SK-N-SH (cell line): ENCODE measurements around the gene SMYD2. TPM values are rescaled to one million over a fixed set of nuclear protein-coding genes. Genes with fewer than 3 reads are reported as not detected.

Source experiments
- CTCF ChIA-PET: fragments of 300-600, 350-600 bp; formaldehyde crosslinking; extraction: SDS; loops from one replicate; lab custom pipeline; 2021; lab: Yijun Ruan, JAX
- POLR2A ChIA-PET: fragments of 350-600 bp; sonication (Branson Sonifier 250); formaldehyde crosslinking; extraction: SDS; loops from one replicate; lab custom pipeline; 2020; ENCODE audit warnings: antibody characterized with exemption, inconsistent platforms; lab: Yijun Ruan, JAX
- DNase-seq: peaks from one replicate; pipeline ENCODE4 v3.0.0; 2012
- H2AFZ ChIP-seq: fragments of 200-600 bp; sonication (generic); 2 replicates; pipeline ENCODE4 v1.8.1; 2016; ENCODE audit warnings: antibody characterized with exemption, mild to moderate bottlenecking, low read depth
- H3F3A ChIP-seq: fragments of 200-600 bp; sonication (generic); replicated peaks from 2 replicates; pipeline ENCODE3; 2016; ENCODE audit warnings: antibody characterized with exemption, mild to moderate bottlenecking; ENCODE audit not compliant: insufficient read depth
- H3K27ac ChIP-seq, 2 experiments: fragments of 200-500 bp in 1 of 2; fragments of 200-600 bp in 1 of 2; sonication (Bioruptor generic) in 1 of 2; sonication (generic), shearing (Covaris generic) in 1 of 2; 2 replicates each; pipeline versions ENCODE4 v1.5.1 to v1.6.1; 2014 to 2016; ENCODE audit warnings: low read depth in 2 of 2, inconsistent platforms in 1 of 2, low read length in 1 of 2, mild to moderate bottlenecking in 1 of 2, mixed read lengths in 1 of 2
- H3K27me3 ChIP-seq: fragments of 200-600 bp; sonication (generic), shearing (Covaris generic); 2 replicates; pipeline ENCODE4 v1.6.1; 2016; ENCODE audit warnings: mixed run types; ENCODE audit not compliant: insufficient read depth
- H3K36me3 ChIP-seq, 2 experiments: fragments of 200-500 bp in 1 of 2; fragments of 200-600 bp in 1 of 2; sonication (Bioruptor generic) in 1 of 2; sonication (generic) in 1 of 2; replicated peaks in 1 of 2; 2 replicates each; pipeline versions ENCODE3 to v1.5.1; 2014 to 2016; ENCODE audit warnings: low read length in 1 of 2, mild to moderate bottlenecking in 1 of 2; ENCODE audit not compliant: insufficient read depth in 2 of 2, control insufficient read depth in 1 of 2
- H3K4me1 ChIP-seq, 2 experiments: fragments of 200-500 bp in 1 of 2; fragments of 200-600 bp in 1 of 2; sonication (Bioruptor generic) in 1 of 2; sonication (generic), shearing (Covaris generic) in 1 of 2; 2 replicates each; pipeline versions ENCODE4 v1.5.1 to v1.6.1; 2014 to 2016; ENCODE audit warnings: low read depth in 1 of 2, low read length in 1 of 2, mixed run types in 1 of 2; ENCODE audit not compliant: insufficient read depth in 2 of 2, control insufficient read depth in 1 of 2
- H3K4me2 ChIP-seq: fragments of 200-600 bp; sonication (generic), shearing (Covaris generic); 2 replicates; pipeline ENCODE4 v1.6.1; 2017; ENCODE audit warnings: mixed run types
- H3K4me3 ChIP-seq, 2 experiments: fragments of 200-500 bp in 1 of 2; fragments of 200-600 bp in 1 of 2; sonication (Bioruptor generic) in 1 of 2; sonication (generic), shearing (Covaris generic) in 1 of 2; 2 replicates each; pipeline versions ENCODE4 v1.5.1 to v1.8.1; 2014 to 2016; ENCODE audit warnings: low read depth in 2 of 2, inconsistent platforms in 1 of 2, low read length in 1 of 2, mild to moderate bottlenecking in 1 of 2, mixed read lengths in 1 of 2, moderate library complexity in 1 of 2
- H3K79me2 ChIP-seq: fragments of 200-600 bp; sonication (generic); 2 replicates; pipeline ENCODE4 v1.8.1; 2017; ENCODE audit warnings: mild to moderate bottlenecking; ENCODE audit not compliant: insufficient read depth
- H3K9ac ChIP-seq: fragments of 200-600 bp; sonication (generic); 2 replicates; pipeline ENCODE4 v1.6.1; 2017; ENCODE audit warnings: mixed run types
- H3K9me2 ChIP-seq: fragments of 200-600 bp; sonication (generic); 2 replicates; pipeline ENCODE4 v1.6.1; 2017; ENCODE audit warnings: mixed run types
- H3K9me3 ChIP-seq: fragments of 200-600 bp; sonication (generic); 2 replicates; pipeline ENCODE4 v1.6.1; 2017; ENCODE audit warnings: mixed run types, mild to moderate bottlenecking, moderate library complexity
- H4K20me1 ChIP-seq: fragments of 200-600 bp; sonication (generic); 2 replicates; pipeline ENCODE4 v1.6.1; 2017; ENCODE audit warnings: mild to moderate bottlenecking, mixed run types; ENCODE audit not compliant: insufficient read depth
- IRF3 ChIP-seq: fragments of 150-350 bp; IDR thresholded peaks from 2 replicates; pipeline ENCODE4 v1.6.1; 2016; ENCODE audit warnings: mild to moderate bottlenecking, low read depth, low read length
- MAX ChIP-seq: IDR thresholded peaks from 2 replicates; pipeline ENCODE4 v1.4.0; 2012; ENCODE audit warnings: low read depth
- NFIC ChIP-seq: IDR thresholded peaks from 2 replicates; pipeline ENCODE4 v1.4.0; 2012; ENCODE audit warnings: borderline replicate concordance
- POLR2AphosphoS5 ChIP-seq: IDR thresholded peaks from 2 replicates; pipeline ENCODE4 v1.6.1; 2012; ENCODE audit warnings: low read depth, low read length
- TEAD4 ChIP-seq: IDR thresholded peaks from 2 replicates; pipeline ENCODE4 v1.4.0; 2012; ENCODE audit warnings: mild to moderate bottlenecking, borderline replicate concordance; ENCODE audit not compliant: insufficient read depth
- WGBS: methylation state at CpG from one replicate; pipeline ENCODE4 v1.1.6; 2017; ENCODE audit warnings: low lambda C conversion rate; 5-methylcytosine and 5-hydroxymethylcytosine counted together
- polyA plus RNA-seq, 3 experiments: library from polyadenylated mRNA; depleted of rRNA; stranded (reverse); fragments of >200 nt; gene quantifications; 2 replicates each; pipeline ENCODE4 v1.2.3, GENCODE V29; 2012
- TF ChIP-seq, protein P1 (sequence below): fragments of 200-600 bp; sonication (generic); IDR thresholded peaks from 2 replicates; pipeline ENCODE4 v1.6.1; 2017; ENCODE audit warnings: antibody characterized with exemption, mild to moderate bottlenecking, moderate library complexity
- TF ChIP-seq, protein P2 (sequence below): IDR thresholded peaks from 2 replicates; pipeline ENCODE4; 2012
- TF ChIP-seq, protein P3 (sequence below): IDR thresholded peaks from 2 replicates; pipeline ENCODE4 v1.6.1; 2012; ENCODE audit warnings: mild to moderate bottlenecking, low read depth, low read length, moderate library complexity

The SMYD2 gene
- polyA plus RNA-seq, 1 of the 3 experiments (the other 2 are of a cell fraction), result 23.1 TPM

GRCh38 chr1:214247501-214248041, 33.4 kb upstream of the SMYD2 start:
- H3K36me3 ChIP-seq, result no peaks in the 10 kb centered on the region
- no peaks in the 10 kb centered on the region for H3K79me2 ChIP-seq
- ChIA-PET CTCF (no interaction called here), POLR2A (no interaction called here)
- no peak overlapping the region for H2AFZ ChIP-seq
- DNase-seq, result no peak
- H3K9me3 ChIP-seq, result no peaks in the 10 kb centered on the region
- H3K4me2 ChIP-seq, result no peak overlapping the region
- WGBS, result 74% methylated on average over 8 of the region's 8 CpGs
- H3K4me3 ChIP-seq, result no peak overlapping the region
- H3F3A ChIP-seq, result no peaks in the 10 kb centered on the region
- no peaks in the 10 kb centered on the region for H4K20me1 ChIP-seq
- TF ChIP-seq, protein P1, sequence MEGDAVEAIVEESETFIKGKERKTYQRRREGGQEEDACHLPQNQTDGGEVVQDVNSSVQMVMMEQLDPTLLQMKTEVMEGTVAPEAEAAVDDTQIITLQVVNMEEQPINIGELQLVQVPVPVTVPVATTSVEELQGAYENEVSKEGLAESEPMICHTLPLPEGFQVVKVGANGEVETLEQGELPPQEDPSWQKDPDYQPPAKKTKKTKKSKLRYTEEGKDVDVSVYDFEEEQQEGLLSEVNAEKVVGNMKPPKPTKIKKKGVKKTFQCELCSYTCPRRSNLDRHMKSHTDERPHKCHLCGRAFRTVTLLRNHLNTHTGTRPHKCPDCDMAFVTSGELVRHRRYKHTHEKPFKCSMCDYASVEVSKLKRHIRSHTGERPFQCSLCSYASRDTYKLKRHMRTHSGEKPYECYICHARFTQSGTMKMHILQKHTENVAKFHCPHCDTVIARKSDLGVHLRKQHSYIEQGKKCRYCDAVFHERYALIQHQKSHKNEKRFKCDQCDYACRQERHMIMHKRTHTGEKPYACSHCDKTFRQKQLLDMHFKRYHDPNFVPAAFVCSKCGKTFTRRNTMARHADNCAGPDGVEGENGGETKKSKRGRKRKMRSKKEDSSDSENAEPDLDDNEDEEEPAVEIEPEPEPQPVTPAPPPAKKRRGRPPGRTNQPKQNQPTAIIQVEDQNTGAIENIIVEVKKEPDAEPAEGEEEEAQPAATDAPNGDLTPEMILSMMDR, result no peak
- TF ChIP-seq, protein P2, sequence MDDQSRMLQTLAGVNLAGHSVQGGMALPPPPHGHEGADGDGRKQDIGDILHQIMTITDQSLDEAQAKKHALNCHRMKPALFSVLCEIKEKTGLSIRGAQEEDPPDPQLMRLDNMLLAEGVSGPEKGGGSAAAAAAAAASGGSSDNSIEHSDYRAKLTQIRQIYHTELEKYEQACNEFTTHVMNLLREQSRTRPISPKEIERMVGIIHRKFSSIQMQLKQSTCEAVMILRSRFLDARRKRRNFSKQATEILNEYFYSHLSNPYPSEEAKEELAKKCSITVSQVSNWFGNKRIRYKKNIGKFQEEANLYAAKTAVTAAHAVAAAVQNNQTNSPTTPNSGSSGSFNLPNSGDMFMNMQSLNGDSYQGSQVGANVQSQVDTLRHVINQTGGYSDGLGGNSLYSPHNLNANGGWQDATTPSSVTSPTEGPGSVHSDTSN, result no peak
- TF ChIP-seq, protein P3, sequence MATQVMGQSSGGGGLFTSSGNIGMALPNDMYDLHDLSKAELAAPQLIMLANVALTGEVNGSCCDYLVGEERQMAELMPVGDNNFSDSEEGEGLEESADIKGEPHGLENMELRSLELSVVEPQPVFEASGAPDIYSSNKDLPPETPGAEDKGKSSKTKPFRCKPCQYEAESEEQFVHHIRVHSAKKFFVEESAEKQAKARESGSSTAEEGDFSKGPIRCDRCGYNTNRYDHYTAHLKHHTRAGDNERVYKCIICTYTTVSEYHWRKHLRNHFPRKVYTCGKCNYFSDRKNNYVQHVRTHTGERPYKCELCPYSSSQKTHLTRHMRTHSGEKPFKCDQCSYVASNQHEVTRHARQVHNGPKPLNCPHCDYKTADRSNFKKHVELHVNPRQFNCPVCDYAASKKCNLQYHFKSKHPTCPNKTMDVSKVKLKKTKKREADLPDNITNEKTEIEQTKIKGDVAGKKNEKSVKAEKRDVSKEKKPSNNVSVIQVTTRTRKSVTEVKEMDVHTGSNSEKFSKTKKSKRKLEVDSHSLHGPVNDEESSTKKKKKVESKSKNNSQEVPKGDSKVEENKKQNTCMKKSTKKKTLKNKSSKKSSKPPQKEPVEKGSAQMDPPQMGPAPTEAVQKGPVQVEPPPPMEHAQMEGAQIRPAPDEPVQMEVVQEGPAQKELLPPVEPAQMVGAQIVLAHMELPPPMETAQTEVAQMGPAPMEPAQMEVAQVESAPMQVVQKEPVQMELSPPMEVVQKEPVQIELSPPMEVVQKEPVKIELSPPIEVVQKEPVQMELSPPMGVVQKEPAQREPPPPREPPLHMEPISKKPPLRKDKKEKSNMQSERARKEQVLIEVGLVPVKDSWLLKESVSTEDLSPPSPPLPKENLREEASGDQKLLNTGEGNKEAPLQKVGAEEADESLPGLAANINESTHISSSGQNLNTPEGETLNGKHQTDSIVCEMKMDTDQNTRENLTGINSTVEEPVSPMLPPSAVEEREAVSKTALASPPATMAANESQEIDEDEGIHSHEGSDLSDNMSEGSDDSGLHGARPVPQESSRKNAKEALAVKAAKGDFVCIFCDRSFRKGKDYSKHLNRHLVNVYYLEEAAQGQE, result no peak
- TF ChIP-seq MAX, result no peak
- TF ChIP-seq, all 33 proteins: peak for 0
- Histone ChIP-seq H3K9ac (no peak overlapping the region), H3K27me3 (no peaks in the 10 kb centered on the region), H3K4me1 (no peaks in the 10 kb centered on the region), H3K9me2 (no peaks in the 10 kb centered on the region), H3K27ac (no peak overlapping the region)

- DNase-seq, result no peak
- POLR2A ChIA-PET, result no interaction called here
- H2AFZ ChIP-seq, result peak overlapping the region; percentile 25; the same call in 1 of the 2 replicates
Observed at GRCh38 chr1:214248311-214249085, 32.5 kb upstream of the SMYD2 start.

More at GRCh38 chr1:214248311-214249085, 32.5 kb upstream of the SMYD2 start:
- Histone ChIP-seq H3K4me3 (no peak overlapping the region), H3K9me3 (no peaks in the 10 kb centered on the region), H3K9me2 (no peaks in the 10 kb centered on the region), H3K27me3 (no peaks in the 10 kb centered on the region), H3K4me2 (no peak overlapping the region), H3K79me2 (no peaks in the 10 kb centered on the region), H3K27ac (no peak overlapping the region), H3K4me1 (no peaks in the 10 kb centered on the region), H3K9ac (no peak overlapping the region), H3K36me3 (no peaks in the 10 kb centered on the region), H3F3A (no peaks in the 10 kb centered on the region), H4K20me1 (no peaks in the 10 kb centered on the region)
- no peak for TF ChIP-seq POLR2AphosphoS5
- TF ChIP-seq TEAD4, result no peak
- no peak for TF ChIP-seq NFIC
- TF ChIP-seq IRF3, result no peak
- 74% methylated on average over 7 of the region's 7 CpGs for WGBS
- CTCF ChIA-PET, result interaction anchor here (1.1 to 2.1 kb wide), 2 partner anchors 13 to 84 kb away, joined by 4 to 9 read pairs; no protein-coding TSS in a partner anchor
